Neural cell (in vitro differentiated cells): ENCODE data around the gene HOXB7. TPM values are rescaled to one million over a fixed set of nuclear protein-coding genes. Genes with fewer than 3 reads are reported as not detected.

Source experiments
- H2AFZ ChIP-seq: fragments of 200-600, 300-800 bp; sonication (generic), shearing (Covaris generic); 2 replicates; pipeline ENCODE4 v1.6.0; 2014; ENCODE audit warnings: low read depth, mild to moderate bottlenecking, antibody characterized with exemption, low read length, moderate library complexity
- H3F3A ChIP-seq: fragments of 200-600 bp; shearing (Covaris generic); 2 replicates; pipeline ENCODE4 v1.6.1; 2016; ENCODE audit warnings: mild to moderate bottlenecking, moderate library complexity, mixed read lengths, antibody characterized with exemption, low read length; ENCODE audit not compliant: insufficient read depth, poor library complexity, severe bottlenecking
- H3K27ac ChIP-seq: fragments of 200-600, 300-800 bp; sonication (generic), shearing (Covaris generic); 2 replicates; pipeline ENCODE4 v1.5.1; 2014; ENCODE audit warnings: mild to moderate bottlenecking, low read length, moderate library complexity
- H3K27me3 ChIP-seq: fragments of 300-800, 200-600 bp; sonication (generic), shearing (Covaris generic); 2 replicates; pipeline ENCODE4 v1.6.0; 2014; ENCODE audit warnings: mild to moderate bottlenecking, low read depth, low read length, moderate library complexity; ENCODE audit not compliant: insufficient read depth
- H3K36me3 ChIP-seq: fragments of 300-800, 200-600 bp; sonication (generic), shearing (Covaris generic); 2 replicates; pipeline ENCODE4 v1.5.1; 2014; ENCODE audit warnings: mild to moderate bottlenecking, antibody characterized with exemption, low read length, moderate library complexity; ENCODE audit not compliant: insufficient read depth
- H3K4me2 ChIP-seq: fragments of 300-800, 200-600 bp; sonication (generic), shearing (Covaris generic); 2 replicates; pipeline ENCODE4 v1.6.0; 2014; ENCODE audit warnings: mild to moderate bottlenecking, low read length
- H3K4me3 ChIP-seq: fragments of 300-800, 200-600 bp; sonication (generic), shearing (Covaris generic); 2 replicates; pipeline ENCODE4 v1.5.1; 2014; ENCODE audit warnings: mild to moderate bottlenecking, low read length, moderate library complexity
- H3K79me2 ChIP-seq: fragments of 200-600 bp; shearing (Covaris generic); replicated peaks from 2 replicates; pipeline ENCODE4 v1.6.0; 2014; ENCODE audit warnings: mild to moderate bottlenecking, low read length, moderate library complexity; ENCODE audit not compliant: insufficient read depth
- H3K9ac ChIP-seq: fragments of 300-800, 200-600 bp; sonication (generic), shearing (Covaris generic); 2 replicates; pipeline ENCODE4 v1.6.1; 2016; ENCODE audit warnings: mild to moderate bottlenecking, low read length, mixed read lengths
- H3K9me2 ChIP-seq: fragments of 200-600 bp; shearing (Covaris generic); 2 replicates; pipeline ENCODE4 v1.6.1; 2016; ENCODE audit warnings: mild to moderate bottlenecking, low read length, mixed read lengths; ENCODE audit not compliant: insufficient read depth
- H3K9me3 ChIP-seq: fragments of 200-600, 300-800 bp; sonication (generic), shearing (Covaris generic); 2 replicates; pipeline ENCODE4 v1.6.1; 2016; ENCODE audit warnings: mild to moderate bottlenecking, mixed run types, low read length, moderate library complexity, mixed read lengths
- H4K20me1 ChIP-seq: fragments of 200-600 bp; shearing (Covaris generic); 2 replicates; pipeline ENCODE4 v1.6.1; 2016; ENCODE audit warnings: mild to moderate bottlenecking, mixed run types; ENCODE audit not compliant: insufficient read depth
- EP300 ChIP-seq: fragments of 450-650 bp; conservative IDR thresholded peaks from 2 replicates; pipeline ENCODE4 v1.6.1; 2014; ENCODE audit warnings: antibody characterized with exemption, mild to moderate bottlenecking, moderate library complexity; ENCODE audit not compliant: poor library complexity, severe bottlenecking
- EZH2 ChIP-seq: fragments of 200-600, 300-800 bp; shearing (Covaris generic), sonication (generic); IDR thresholded peaks from 2 replicates; pipeline ENCODE4 v1.6.1; 2014; ENCODE audit warnings: antibody characterized with exemption, low read length, borderline replicate concordance, mild to moderate bottlenecking; ENCODE audit not compliant: insufficient read depth, poor library complexity, severe bottlenecking
- MXI1 ChIP-seq: fragments of 450-650 bp; conservative IDR thresholded peaks from 2 replicates; pipeline ENCODE4 v1.6.1; 2014; ENCODE audit warnings: antibody characterized with exemption, mild to moderate bottlenecking; ENCODE audit not compliant: poor library complexity, severe bottlenecking
- POLR2AphosphoS5 ChIP-seq: IDR thresholded peaks from 2 replicates; pipeline ENCODE4 v1.6.1; 2012
- RAD21 ChIP-seq: fragments of 450-650 bp; conservative IDR thresholded peaks from 2 replicates; pipeline ENCODE4 v1.6.1; 2014; ENCODE audit warnings: antibody characterized with exemption, mild to moderate bottlenecking, moderate library complexity
- SMC3 ChIP-seq: fragments of 450-650 bp; conservative IDR thresholded peaks from 2 replicates; pipeline ENCODE4 v1.6.1; 2014; ENCODE audit warnings: antibody characterized with exemption, mild to moderate bottlenecking, moderate library complexity; ENCODE audit not compliant: poor library complexity
- TAF1 ChIP-seq: IDR thresholded peaks from 2 replicates; pipeline ENCODE4 v1.6.1; 2012; ENCODE audit warnings: low read depth
- polyA plus RNA-seq: library from polyadenylated mRNA; depleted of rRNA; stranded (reverse); fragments of >200 nt; gene quantifications from 2 replicates; pipeline ENCODE4 v1.2.3, GENCODE V29; 2014
- TF ChIP-seq, protein P1 (sequence below): IDR thresholded peaks from 2 replicates; pipeline ENCODE4 v1.6.1; 2012; ENCODE audit warnings: borderline replicate concordance
- TF ChIP-seq, protein P2 (sequence below): fragments of 450-650 bp; IDR thresholded peaks from 2 replicates; pipeline ENCODE4 v1.5.1; 2014; ENCODE audit warnings: antibody characterized with exemption, mild to moderate bottlenecking, moderate library complexity; ENCODE audit not compliant: poor library complexity, severe bottlenecking

HOXB7 gene
- polyA plus RNA-seq, 1 donor from 2014 or later, result not detected

DNA sequence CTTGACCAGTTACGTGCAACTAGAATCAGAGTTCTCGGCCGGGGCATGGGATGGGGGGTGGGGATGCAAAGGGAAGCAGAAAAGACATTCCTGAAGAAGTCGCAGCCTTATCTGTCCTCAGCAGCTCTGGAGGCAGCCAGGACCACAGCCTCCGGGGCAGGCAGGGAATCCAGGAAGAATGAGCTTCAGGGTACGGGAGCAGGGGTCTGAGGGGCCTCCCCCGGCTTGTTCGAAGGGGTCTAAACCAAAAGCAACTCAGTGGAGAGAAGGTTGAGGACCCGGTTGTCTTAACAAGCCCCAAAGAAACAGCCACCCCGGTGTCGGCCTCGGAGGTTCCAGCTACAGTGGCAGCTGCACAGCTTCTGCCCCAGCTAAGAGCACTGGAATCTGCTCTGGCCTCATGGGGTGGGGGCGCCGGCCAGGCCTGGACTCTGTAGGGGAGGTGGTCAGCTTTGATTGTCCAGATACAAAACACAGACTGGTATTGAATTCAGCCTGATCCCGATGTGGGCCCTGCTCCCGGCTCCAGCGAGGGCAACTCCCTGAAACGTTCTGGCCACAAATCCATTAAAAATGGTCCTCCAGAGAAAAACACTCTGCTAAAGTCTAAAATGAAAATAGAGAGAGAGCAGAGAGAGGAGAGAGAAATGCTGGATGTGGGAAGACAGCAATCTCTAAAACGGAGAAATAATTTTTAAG lies 40.3 kb downstream of the HOXB7 start:
- no peak overlapping the region for H3K4me3 ChIP-seq
- H3K27ac ChIP-seq, result no peak overlapping the region
- H3K4me2 ChIP-seq, result no peak overlapping the region
- H3K79me2 ChIP-seq, result no peaks in the 10 kb centered on the region
- H3K9me2 ChIP-seq, result no peaks in the 10 kb centered on the region
- no peaks in the 10 kb centered on the region for H3F3A ChIP-seq
- no peak overlapping the region for H2AFZ ChIP-seq
- H3K9me3 ChIP-seq, result no peaks in the 10 kb centered on the region
- H4K20me1 ChIP-seq, result no peaks in the 10 kb centered on the region
- H3K36me3 ChIP-seq, result no peaks in the 10 kb centered on the region
- peaks cover 100% of the 10 kb centered on the region for H3K27me3 ChIP-seq
- H3K9ac ChIP-seq, result no peak overlapping the region
- TF ChIP-seq TAF1 (no peak), MXI1 (no peak), EZH2 (peak; percentile 62)

DNA sequence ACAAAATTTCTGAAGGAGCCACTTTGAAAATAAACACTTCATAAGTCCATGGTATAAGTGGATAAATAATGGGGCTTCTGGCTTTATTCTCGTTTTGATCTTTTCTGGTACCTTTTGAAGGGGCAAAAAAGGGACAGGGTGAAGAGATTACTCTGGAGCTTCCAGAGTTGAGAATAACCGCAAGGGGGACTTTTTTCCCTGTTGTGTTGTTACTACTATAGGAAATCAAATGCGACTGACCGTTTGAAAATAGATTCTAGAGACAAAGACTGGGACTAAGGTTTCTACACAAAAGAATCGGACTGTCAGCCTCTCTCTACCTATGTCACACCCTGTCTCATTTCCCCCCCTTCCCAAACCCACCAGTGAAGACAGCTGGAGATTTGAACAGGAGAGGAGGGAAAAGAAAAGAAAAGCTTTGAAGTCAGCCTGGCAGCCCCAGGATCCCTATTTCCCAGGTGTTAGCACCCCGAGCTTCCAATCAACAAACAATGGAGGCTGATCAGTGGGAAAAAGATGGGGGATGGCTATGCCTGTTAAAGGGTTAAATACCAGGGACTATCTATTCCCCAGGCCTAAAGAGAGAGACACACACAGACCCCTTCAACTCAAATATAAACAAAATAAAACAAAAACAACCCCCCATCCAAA lies 41.0 kb downstream of the HOXB7 start:
- H3K9ac ChIP-seq, result no peak overlapping the region
- no peaks in the 10 kb centered on the region for H3K79me2 ChIP-seq
- no peaks in the 10 kb centered on the region for H3K9me3 ChIP-seq
- peaks cover 100% of the 10 kb centered on the region for H3K27me3 ChIP-seq
- no peak overlapping the region for H2AFZ ChIP-seq
- TF ChIP-seq RAD21, result no peak
- TF ChIP-seq, protein P1, sequence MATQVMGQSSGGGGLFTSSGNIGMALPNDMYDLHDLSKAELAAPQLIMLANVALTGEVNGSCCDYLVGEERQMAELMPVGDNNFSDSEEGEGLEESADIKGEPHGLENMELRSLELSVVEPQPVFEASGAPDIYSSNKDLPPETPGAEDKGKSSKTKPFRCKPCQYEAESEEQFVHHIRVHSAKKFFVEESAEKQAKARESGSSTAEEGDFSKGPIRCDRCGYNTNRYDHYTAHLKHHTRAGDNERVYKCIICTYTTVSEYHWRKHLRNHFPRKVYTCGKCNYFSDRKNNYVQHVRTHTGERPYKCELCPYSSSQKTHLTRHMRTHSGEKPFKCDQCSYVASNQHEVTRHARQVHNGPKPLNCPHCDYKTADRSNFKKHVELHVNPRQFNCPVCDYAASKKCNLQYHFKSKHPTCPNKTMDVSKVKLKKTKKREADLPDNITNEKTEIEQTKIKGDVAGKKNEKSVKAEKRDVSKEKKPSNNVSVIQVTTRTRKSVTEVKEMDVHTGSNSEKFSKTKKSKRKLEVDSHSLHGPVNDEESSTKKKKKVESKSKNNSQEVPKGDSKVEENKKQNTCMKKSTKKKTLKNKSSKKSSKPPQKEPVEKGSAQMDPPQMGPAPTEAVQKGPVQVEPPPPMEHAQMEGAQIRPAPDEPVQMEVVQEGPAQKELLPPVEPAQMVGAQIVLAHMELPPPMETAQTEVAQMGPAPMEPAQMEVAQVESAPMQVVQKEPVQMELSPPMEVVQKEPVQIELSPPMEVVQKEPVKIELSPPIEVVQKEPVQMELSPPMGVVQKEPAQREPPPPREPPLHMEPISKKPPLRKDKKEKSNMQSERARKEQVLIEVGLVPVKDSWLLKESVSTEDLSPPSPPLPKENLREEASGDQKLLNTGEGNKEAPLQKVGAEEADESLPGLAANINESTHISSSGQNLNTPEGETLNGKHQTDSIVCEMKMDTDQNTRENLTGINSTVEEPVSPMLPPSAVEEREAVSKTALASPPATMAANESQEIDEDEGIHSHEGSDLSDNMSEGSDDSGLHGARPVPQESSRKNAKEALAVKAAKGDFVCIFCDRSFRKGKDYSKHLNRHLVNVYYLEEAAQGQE, result no peak
- TF ChIP-seq EP300, result no peak
- TF ChIP-seq EZH2, result no peak
- no peak for TF ChIP-seq SMC3
- TF ChIP-seq, protein P2, sequence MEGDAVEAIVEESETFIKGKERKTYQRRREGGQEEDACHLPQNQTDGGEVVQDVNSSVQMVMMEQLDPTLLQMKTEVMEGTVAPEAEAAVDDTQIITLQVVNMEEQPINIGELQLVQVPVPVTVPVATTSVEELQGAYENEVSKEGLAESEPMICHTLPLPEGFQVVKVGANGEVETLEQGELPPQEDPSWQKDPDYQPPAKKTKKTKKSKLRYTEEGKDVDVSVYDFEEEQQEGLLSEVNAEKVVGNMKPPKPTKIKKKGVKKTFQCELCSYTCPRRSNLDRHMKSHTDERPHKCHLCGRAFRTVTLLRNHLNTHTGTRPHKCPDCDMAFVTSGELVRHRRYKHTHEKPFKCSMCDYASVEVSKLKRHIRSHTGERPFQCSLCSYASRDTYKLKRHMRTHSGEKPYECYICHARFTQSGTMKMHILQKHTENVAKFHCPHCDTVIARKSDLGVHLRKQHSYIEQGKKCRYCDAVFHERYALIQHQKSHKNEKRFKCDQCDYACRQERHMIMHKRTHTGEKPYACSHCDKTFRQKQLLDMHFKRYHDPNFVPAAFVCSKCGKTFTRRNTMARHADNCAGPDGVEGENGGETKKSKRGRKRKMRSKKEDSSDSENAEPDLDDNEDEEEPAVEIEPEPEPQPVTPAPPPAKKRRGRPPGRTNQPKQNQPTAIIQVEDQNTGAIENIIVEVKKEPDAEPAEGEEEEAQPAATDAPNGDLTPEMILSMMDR, result no peak
- TF ChIP-seq MXI1, result no peak
- no peak for TF ChIP-seq TAF1
- no peak for TF ChIP-seq POLR2AphosphoS5
- H3K4me2 ChIP-seq, result no peak overlapping the region
- no peaks in the 10 kb centered on the region for H3K9me2 ChIP-seq
- no peak overlapping the region for H3K27ac ChIP-seq
- H3K36me3 ChIP-seq, result no peaks in the 10 kb centered on the region
- H3K4me3 ChIP-seq, result no peak overlapping the region
- H3F3A ChIP-seq, result no peaks in the 10 kb centered on the region
- no peaks in the 10 kb centered on the region for H4K20me1 ChIP-seq
